Hematopoietic multipotent progenitor cell (in vitro differentiated cells): ENCODE results near the gene ZC3H12D. TPM values are rescaled to one million over a fixed set of nuclear protein-coding genes. Genes with fewer than 3 reads are reported as not detected.
"Not testable (repeated sequence)": the region's sequence is repeated elsewhere in the genome, so short reads cannot be mapped to it uniquely, and the experiment has no call there.

Experiments used
- DNase-seq, 3 donors: peaks; one replicate each; pipeline ENCODE4 v3.0.0-alpha.2; 2011 to 2015; ENCODE audit warnings: low read depth in 2 of 3, low spot score in 2 of 3
- total RNA-seq: library from RNA; depleted of rRNA; stranded (reverse); fragments of >200 nt; gene quantifications from one replicate; pipeline ENCODE4 v1.2.3, GENCODE V29; 2012

The ZC3H12D gene
- total RNA-seq: 3.8 TPM

DNA sequence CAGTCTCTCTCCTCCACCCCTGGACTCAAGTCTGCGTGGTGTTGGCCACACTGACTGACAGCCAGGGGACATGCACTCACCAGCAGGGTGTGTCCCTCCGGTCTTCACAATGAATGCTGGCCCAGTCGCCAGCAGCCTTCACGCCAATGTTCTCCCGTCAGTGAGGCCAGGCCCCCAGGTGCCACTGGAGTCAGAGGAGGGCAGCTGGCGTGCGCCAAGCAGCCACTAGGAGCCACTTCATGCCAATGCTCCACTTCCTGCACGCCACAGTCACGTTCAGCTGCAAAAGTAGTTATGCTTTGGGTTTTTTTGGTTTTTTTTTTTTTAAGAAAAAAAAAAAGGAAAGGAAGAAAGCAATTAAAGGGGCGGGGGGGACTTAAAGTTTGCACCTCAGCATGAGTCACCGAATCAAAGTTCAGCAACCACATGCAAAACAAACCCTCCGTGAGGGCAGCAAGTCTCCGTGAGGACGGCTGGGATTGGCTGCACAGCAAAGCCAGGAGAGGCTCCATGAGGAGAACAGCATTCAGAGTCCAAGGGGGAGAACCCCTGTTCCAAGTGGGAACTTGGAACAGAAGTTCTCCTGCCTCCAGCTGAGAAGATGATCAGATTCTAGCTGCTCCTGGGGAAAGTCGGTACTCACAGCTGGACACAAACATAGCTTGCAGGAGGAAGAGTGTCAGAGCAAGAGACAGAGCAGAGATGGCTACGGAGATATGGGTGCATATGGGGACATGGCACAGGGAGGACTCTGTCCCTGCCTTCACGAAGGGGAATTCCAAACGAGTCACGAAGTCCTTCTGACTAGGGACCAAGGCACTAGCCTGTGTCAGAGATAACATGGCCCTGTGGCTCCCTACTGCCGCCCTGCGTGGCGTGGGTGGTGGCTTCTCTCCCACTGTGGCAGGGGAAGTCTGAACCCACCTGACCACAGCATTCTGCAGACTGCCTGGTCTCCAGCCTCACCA, at the start of gene ZC3H12D:
ZC3H12D (minus strand) TSS at position 282 of the 968 bp plus-strand sequence. CDS start 10,471 bp downstream, outside the sequence.
- DNase-seq: peak; percentile 68 to 88 (median 77)

DNA sequence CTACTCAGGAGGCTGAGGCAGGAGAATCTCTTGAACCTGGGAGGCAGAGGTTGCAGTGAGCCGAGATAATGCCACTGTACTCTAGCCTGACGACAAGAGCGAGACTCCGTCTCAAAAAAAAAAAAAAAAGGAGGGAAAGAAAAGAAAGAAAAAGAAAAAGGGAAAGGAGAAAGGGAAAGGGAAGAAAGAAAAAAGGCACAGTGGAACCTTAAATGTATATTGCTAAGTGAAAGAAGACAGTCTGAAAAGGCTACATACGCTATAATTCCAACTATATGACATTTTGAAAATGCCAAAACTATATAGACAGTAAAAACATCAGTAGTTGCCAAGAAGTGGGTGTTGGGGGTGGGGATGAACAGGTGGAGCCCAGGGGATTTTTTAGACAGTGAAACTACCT, 44.8 kb upstream of the ZC3H12D start:
- DNase-seq: no peak

DNA sequence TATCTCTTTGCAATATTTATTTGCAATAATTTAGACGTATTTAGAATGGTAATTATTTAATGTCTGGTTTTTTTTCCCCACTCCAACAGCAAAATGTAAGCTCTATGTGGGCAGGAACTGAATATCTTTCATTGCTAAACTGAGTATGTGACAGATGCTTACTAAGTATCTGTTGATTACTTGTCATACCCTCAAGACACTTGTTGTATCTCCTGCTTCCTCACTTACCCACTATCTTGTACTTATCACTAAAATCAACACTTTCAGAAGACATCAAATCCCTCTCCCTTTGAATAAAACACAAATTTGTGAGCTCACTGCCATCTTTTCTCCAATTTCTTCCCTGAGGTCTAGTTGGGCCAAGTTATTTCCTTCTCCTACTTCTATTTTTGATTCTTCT, 30.7 kb upstream of the ZC3H12D start:
- no peak for DNase-seq

DNA sequence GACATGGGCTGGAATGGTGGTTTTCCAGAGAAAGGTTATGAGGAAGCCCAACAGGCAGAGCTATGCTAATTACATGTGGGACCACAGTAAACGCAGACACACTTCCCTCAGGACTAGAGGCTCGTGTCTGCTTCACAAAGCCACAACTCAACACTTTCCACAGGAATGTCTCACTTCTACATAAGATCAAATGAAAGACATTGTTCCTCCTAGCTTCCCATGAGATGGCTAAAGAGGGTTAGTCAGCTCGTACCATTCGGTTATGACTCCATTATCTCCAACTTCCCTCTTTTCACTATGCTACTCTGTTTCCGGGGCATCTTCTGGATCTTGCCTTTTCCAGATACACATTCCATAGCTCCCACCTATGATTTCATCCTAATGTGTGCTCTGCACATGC, 29.1 kb upstream of the ZC3H12D start:
- no peak for DNase-seq

DNA sequence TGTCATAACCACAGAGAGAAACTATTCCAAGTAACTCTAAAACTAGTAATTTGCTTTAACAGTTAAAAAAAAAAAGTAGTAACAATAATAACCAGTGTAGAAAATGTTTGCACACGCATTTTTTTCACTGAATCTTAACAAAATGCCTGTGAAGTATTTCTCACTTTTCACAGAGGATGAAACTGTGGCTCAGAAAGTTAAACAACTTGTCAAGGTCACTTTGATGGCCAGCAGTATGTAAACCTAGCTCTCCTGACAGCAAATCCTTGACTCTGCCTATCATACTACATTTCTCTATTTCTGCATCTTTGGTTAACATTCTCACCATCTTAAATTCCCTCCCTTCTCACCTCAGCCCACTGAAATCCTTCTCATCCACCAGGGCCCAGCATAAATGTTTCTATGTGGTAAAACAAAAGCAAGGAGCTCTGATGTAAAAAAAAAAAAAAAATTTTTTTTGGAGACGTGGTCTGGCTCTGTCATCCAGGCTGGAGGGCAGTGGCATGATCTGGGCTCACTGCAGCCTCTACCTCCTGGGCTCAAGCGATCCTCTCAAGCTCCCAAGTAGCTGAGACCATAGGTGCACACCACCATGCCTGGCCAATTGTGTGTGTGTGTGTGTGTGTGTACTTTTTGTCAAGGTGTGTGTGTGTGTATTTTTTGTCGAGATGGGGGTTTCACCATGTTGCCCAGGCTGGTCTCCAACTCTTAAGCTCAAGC, 26.1 kb upstream of the ZC3H12D start:
- no peak for DNase-seq

DNA sequence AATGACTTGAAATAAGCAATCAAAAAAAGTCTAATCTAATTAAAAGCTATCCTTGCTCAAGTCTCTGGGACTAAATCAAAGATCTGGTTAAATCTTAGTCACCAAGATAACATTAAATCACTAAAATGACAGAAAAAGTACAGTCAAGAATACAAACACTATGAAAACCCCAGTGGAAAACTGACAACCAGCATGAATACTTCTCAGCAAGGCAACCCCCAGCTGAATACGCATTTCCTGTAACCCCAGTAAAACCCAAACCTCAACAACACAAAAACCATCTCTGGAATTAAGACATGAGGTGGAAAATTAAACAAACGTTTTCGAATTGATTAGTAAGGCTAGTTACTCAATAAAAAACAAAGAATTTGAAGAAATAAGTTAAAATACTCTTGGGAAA, 23.7 kb upstream of the ZC3H12D start:
- no peak for DNase-seq

DNA sequence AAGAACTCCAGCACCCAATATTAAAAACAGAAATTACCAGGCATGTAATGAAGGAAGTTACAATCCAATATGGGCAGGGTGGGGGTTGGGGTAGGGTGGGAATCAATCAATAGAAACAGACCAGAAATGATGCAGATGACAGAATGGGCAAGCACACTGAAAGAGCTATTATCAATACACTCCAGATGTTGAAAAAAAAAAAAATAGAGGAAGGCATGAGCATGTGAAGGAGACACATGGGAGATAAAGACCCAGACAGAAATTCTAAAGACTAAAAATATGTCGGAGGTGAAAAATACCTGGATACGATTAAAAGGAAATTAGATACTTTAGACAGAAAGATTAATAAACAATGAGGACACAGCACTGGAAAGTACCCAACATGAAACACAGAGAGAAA, 19.1 kb upstream of the ZC3H12D start:
- no peak for DNase-seq

DNA sequence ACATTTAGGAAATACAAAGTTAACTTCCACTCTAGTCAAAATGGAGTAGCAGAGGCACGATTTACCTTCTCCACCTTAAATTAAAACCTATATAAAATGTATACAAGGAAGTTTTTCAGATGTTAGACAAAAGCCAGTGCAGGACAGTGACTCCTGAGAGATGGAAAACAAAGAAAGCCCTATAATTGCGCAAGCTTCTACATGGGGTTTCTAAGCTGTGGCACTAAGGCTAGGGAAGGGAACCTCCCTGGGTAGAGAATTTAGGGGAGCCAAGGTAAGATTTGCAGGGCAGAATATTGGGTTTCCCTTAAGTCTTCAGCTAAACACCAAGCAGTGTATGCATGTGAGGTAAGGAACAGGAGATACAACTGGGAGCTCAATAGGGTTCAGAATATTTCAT, 18.5 kb upstream of the ZC3H12D start:
- no peak for DNase-seq

DNA sequence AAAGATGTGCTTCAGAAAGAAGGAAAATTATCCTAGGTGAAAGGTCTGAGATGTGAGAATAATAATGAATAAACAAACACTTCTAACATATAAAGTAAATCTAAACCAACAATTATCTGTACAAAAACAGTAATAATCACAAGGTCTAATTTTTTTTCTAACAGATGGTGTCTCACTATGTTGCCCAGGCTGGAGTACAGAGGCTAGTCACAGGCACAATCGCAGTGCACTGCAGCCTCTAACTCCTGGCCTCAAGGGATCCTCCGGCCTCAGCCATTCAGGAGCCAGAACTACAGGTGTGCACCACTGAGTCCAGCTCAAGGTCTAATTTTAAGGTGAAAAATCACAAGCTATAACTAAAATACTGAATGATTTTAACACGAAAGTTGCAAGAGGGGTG, 17.0 kb upstream of the ZC3H12D start:
- DNase-seq: no peak

DNA sequence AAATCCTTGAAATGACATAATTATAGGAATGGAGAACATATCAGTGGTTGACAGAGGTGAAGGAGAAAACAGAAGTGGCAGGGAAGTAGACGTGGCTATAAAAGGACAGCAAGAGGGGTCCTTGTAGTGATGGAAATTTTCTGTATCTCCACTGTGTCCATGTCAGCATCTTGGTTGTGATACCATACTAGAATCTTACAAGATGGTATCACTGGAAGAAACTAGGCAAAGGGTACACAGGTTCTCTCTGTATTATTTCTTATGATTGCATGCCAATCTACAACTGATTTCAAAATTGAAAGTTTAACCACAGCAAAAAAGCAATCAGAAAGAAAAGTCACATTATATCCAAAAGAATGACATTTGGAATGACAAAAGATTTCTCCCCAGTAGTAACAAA, 16.4 kb upstream of the ZC3H12D start:
- no peak for DNase-seq

DNA sequence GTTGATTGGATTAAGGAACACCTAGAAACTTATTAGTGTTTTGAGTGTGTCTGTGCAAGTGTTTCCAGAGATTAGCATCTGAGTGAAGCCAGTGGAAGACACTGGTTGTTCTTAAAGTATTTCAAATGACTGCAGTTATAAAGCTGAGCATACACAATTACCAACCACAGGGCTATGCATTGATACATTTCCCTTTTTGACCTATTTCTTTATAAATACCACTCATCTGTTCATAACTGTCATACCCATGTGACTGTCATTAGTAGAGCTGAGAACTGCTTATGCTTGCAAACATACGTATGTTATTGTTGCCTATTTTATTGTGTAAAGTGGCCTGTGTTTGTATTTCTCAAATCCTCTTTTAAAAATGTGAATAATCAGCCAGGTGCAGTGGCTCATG, 15.3 kb upstream of the ZC3H12D start:
- no peak for DNase-seq

DNA sequence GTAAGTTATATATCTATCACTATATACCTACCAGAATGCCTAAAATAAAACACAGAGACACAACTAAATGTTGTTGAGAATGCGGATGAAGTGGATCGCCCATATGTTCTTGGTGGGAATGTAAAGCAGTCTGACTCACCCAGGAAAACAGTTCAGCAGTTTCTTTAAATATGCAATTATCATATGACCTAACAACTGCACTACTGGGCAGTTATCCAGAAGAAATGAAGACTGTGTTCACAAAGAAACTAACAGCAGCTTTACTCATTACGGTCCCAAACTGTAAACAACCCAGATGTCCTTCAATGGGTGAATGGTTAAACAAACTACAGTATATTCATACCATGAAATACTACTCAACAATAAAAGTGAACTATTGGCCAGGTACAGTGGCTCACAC, 14.3 kb upstream of the ZC3H12D start:
- DNase-seq: no peak

DNA sequence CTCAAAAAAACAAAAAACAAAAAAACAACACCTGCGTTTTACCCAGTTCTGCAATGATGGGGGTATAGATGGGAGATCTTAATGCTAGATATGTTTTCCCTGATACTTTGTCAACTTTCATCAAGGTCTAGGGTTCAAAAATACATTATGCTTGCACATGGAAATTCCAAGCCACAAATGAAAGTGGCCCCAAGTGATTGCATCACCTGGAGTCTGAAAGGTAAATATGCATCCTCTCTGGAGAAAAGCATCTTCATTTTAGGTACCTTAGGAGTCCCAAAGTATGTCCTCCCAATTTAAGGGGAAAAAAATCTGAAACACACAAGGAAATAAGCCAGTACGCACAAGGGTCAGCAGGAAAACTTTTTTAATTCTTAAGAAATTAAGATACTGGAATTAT, 12.6 kb upstream of the ZC3H12D start:
- DNase-seq: no peak

DNA sequence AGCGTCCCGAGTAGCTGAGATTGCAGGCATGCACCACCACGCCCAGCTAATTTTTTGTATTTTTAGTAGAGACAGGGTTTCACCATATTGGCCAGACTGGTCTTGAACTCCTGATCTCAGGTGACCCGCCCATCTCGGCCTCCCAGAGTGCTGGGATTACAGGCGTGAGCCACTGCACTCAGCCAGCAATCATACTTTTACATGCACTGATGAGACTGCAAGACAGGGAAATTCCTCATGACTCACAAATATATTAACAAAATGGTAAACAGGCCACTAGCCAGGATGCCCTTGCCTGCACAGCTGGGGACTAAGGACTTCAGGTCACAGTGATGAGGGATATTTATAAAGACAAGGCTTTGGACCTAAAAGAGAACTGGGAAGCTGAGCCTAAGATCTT, 11.8 kb upstream of the ZC3H12D start:
- DNase-seq: not testable (repeated sequence)

DNA sequence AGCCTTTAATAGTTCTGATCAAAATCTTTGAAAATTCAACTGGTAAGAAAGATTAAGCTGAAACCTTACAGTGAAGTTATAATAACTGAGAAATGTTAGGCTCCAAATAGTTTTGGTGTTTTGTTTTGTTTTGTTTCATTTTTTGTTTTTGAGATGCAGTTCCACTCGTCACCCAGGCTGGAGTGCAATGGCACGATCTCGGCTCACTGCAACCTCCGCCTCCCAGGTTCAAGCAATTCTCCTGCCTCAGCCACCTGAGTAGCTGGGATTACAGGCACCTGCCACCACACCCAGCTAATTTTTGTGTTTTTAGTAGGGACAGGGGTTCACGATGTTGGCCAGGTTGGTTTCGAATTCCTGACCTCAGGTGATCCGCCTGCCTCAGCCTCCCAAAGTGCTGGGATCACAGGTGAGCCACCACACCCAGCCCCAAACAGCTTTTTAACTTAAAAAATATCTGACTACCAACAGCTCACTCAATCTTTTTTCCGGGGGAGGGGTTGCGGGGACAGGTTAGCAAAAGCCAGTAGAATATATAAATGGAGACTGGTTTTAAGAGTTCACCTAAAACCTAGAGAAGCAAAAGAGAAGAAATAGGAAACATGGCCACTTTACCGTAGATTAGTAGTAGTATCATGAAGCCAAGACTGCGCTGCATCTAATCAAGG, 10.7 kb upstream of the ZC3H12D start:
- not testable (repeated sequence) for DNase-seq

DNA sequence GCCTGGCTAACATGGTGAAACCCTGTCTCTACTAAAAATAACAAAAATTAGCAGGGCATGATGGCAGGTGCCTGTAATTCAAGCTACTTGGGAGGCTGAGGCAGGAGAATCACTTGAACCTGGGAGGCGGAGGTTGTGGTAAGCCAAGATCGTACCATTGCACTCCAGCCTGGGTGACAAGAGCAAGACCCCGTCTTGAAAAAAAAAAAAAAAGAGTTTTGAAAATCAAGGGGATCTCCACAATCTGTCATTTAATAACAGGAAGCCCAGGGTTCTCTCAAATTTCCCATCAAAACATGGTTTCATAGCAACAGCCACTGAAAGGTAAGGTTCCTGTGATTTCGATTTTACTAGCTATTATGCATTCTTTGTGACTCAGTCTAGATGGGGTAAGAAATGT, 10.0 kb upstream of the ZC3H12D start:
- DNase-seq: peak; percentile 21 to 52 (median 24)

DNA sequence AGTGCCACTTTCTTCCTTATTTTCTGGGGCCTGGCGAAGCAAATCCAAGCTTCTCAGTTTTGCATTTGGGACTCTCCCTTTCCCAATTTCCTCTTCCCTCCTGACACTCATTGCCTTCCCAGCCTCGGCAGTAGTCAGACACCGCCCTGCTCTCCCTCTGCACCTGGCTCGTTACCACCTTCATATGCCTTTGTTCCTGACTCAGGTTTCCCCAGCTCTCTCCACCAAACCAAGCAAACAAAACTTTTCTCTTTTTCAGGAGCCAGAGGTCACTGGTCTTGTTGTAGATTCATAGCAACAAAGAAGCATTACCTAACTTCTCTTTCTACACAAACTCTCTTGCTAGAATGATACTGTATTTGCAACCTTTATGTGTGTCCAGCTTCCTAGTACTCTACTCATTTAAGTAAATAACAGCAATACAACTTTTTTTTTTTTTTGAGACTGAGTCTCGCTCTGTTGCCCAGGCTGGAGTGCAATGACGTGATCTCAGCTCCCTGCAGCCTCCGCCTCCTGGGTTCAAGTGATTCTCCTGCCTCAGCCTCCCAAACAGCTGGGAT, 9.0 kb upstream of the ZC3H12D start:
- DNase-seq: no peak

DNA sequence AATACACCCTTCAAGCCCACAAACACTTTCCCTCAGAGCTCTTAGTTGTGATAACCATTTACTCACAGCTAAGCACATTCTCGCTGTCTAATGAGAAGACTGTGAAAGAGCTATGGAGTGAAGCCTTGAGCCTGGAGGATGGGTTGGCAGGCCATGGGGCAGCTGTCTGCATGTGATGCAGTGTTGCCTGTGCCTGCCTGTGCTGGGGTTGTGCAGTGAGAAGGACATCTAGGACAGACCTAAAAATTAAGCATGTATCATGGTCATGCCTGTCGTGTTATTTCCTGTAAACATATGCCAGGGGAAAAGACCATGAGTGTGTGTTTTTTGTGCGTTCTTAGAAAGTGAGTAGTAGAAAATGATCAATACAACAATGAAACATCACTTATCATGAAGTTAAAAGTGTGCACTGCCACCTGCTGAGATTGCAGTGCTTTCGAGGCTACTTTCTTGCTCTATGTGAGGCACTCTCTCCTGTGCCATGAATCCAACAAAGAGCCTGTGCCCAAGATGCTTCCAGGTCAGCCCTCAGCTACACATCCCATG, 8.1 kb upstream of the ZC3H12D start:
- no peak for DNase-seq

DNA sequence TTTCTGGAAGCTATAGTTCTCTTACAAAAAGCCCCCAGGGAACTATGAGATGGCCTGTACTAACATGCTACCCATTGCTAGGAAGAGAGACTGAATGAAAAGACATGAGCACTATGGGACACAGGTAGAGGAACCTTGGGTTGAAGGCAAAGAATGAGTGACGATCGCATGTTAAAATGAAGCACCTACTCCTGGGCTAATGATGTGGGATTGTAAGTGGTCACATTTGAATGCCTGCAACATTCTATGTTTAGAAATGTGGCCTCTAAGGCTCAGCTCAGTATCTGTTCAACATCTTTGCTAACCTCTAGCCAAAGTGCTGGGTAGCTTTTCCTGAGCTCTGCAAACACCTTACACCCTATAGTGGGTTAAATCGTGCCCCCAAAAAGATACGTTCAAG, 5.2 kb upstream of the ZC3H12D start:
- no peak for DNase-seq

DNA sequence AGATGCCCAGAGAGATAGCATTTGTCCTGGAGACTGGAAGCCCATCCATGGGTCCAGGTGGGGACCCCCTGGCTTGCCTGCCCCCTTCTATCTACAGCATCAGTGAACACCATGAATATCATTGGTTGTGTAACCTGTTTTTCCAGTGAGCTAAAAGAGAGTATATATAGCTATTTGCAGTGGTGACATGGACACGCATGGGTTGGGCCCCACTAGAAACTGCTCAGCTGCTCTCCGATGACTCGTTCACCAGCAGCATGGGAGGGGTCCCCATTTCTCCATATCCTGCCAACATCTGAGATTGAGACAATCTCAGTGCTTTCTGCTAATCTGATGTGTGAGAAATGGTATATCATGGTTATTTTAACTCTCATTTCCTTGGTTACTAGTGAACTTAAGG, 4.0 kb upstream of the ZC3H12D start:
- DNase-seq: peak in 1 of 3 donors; percentile 10

DNA sequence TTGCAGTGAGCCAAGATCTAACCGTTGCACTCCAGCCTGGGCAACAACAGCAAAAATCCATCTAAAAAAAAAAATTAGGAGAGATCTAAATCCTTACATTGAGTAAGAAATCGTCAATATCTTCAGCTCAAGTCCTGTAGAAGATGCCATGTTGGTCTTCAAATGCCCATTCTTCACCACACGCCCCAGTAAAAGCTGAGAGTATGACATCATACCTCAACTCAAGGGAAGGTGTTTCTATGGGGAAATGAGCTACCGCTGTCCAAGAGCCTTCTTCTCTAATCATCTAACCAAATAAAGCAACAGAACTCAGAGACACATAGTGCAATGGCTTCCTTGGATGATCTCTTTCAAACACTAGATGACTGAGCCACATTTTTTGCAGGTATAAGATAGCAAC, 2.5 kb upstream of the ZC3H12D start:
- DNase-seq: no peak
